Fibroblast of skin of right quadriceps (primary cell): ENCODE data around the gene NFIX.

ENCODE experiments used
- DNase-seq: peaks from one replicate; pipeline ENCODE4 v3.0.0-alpha.2; 2013

NFIX gene

DNA sequence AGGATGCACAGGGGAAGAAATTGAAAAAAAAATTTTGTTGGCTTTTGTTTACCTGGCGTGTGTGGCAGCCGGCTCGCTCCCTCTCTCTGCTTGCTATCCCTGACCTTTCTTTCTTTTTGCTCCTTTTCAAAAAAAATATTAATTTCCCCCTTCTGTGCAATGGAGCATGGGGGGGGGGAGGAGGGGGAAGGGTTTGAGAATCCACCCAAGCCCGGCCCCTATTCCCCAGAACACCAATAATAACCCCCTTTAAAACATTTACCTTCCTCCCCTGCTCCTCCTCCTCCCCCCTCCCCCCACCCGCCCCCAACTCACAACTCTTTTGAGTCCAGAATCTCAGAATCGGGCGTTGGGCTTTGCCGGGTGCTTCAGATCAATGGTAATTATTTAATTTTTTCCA is 28.4 kb downstream of the NFIX start:
- peak; percentile 62 for DNase-seq

DNA sequence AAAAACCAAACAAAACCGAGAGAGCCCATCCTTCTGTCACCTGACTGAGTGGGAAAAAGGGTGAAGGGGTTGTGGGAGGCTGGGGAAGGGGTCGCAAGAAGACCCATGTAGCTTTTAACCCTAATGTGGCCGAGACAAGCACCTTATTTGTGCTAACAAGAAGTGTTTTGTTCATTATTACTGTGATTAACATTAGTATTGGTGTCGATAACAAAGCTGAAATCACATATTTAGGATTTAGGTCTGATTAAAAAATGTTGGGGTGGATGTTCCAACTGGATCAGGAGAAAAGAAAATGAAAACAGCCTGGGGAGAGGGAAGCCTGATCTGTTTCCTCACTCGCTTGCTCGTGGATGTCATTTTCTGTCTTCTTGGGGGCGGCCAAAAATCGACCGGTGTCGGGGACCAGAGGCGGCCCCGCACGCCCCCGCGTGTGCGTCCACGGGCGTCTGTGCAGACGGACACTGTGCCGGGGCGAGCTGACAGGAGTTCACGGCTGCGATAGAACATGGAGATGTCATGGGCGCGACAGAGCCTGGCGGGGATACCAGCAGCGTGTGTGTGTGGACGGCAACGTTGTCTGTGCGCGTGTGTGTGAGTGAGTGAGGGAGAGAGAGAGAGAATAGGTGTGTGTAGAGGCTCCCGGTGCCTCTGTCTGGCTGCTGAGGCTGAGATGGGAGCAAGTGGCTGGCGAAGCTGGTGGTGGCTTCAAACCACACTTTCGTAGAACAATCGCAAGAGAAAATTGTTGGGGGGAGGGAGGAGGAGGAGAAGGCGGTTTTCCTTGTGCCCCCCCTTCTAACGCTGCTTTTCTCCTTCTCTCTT is 29.1 kb downstream of the NFIX start:
- no peak for DNase-seq

- no peak for DNase-seq
These were observed 29.8 kb downstream of the NFIX start for GRCh38 chr19:13024951-13025697.

- DNase-seq, result no peak
These were observed 30.7 kb downstream of the NFIX start for GRCh38 chr19:13025819-13026456.

GRCh38 chr19:13026462-13027370 is 31.4 kb downstream of the NFIX start:
- DNase-seq, result no peak

- DNase-seq, result no peak
These were observed 32.3 kb downstream of the NFIX start for GRCh38 chr19:13027557-13027956.

DNA sequence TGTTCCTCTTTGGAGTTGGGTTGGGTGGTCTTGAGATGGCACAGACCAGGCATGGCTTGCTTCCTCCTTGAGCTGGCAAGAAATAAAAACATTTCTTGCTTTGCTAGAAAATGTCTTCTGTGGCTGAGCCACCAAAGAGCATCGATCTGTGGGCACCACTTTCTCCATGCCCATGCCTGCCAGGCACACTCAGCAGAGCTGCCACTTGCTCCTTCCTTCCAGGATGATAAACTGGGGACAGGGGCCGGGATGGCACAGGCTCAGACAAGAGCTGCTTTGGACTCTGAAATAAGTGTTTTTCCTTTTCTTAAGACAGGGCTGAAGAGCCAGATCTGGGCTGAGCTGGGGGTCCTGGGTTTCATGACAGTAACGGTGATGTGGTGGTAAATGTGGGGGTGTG is 32.8 kb downstream of the NFIX start:
- no peak for DNase-seq

GRCh38 chr19:13029301-13029880 is 34.1 kb downstream of the NFIX start:
- DNase-seq, result no peak

GRCh38 chr19:13029893-13030292 is 34.6 kb downstream of the NFIX start:
- no peak for DNase-seq

GRCh38 chr19:13031917-13032623 is 36.8 kb downstream of the NFIX start:
- peak; percentile 67 for DNase-seq

- no peak for DNase-seq
These were observed 37.6 kb downstream of the NFIX start for GRCh38 chr19:13032837-13033236.

DNA sequence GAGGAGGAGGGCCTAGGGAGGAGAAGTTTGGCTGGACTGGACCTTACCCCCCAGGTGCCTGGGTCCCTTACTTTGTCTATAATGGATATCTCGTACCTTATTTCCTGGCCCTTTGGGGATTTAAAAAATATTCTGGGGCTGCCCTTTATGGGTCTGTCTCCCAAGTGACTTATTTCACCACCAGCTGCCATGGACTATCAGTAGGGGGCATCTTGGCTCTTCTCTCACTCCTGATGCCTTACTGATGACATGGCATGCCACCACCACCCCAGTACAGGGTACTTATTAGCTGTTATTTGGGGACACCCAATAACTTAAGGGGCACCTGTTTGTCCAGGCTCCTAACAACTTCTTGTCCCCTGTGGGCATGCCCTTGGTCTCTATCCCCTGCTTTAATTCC is 38.0 kb downstream of the NFIX start:
- no peak for DNase-seq

DNA sequence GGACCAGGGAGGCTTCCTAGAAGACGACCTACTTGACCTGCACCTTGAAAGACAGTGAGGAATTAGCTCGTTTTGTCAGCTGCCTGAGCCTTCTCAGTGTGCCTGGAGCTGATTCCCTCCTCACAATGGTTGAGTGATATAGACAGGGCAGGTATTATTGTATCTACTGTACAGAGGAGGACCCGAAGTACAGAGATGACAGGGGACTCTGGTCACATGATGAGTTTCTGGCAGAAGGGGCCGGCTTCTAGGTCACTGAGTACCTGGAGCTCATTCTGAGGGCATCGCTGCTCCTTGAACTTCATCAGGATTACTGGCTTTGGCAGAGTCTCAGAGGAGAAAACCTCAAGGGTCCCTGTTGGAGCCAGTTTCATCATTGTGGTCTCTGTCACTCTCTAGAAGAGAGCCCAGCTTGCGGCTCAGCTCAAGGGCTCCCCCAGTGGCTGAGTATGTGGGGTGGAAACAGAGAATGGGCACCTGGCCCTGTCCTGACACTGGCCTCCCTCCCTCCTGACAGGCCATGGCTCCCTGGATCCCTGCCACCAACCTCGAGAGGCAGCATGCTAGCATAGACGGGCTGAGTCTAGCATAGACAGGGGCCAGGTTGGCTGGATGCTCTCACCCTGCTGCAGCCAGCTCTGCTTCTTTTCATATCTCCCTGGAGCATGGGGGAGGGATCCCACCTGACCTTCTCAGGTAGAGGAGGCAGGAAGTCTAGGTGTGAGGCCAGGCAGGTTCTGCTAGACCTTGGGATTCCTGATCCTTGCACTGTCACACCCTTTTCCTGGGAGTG is 38.7 kb downstream of the NFIX start:
- peak; percentile 52 for DNase-seq

DNA sequence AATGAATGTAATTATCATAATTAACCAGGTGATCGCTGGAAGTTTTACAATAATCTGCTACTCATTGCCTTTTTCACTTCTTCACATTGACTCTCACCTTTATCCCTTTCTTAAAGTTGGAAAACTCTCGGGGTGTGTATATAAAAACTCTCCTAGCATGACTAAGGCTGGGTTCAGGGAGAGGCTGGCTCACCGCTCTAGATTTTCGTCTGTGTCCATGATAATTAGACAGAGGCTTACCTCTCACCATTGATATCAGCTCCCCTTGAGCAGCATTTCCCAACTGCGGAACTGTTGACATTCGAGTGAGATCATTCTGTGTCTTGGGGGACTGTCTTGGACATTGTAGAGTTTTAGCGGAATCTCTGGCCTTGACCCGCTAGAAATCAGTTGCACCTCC is 39.4 kb downstream of the NFIX start:
- DNase-seq, result no peak

- no peak for DNase-seq
These were observed 40.6 kb downstream of the NFIX start for GRCh38 chr19:13035820-13036365.

DNA sequence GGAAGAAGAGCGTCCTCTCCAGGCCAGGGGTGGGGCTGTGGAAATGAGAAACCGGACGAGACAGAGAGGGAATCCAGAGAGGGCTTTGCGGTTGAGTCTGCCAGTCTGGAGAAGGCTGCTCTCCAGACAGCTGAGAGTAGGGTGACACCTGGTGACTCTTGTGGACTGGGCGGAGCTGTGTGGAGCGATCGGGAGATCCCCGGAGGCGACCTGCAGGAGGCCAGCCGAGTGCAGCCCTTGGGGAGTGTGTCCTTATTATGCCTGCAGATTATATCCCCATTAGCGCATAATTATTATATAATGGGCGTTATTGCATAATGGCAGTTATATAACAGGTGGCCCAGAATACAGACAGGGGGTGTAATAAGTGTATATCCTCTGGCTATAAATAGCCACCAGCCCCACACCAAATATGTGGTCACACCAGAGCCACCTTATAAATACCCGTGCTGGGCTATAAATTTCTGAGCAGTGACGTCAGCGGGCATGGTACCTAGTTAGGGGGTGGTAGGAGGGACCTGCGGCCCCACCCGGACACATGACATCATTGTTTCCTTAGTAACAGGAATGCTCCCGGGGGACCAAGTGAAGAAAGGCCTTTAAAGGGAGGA is 41.2 kb downstream of the NFIX start:
- peak; percentile 73 for DNase-seq

DNA sequence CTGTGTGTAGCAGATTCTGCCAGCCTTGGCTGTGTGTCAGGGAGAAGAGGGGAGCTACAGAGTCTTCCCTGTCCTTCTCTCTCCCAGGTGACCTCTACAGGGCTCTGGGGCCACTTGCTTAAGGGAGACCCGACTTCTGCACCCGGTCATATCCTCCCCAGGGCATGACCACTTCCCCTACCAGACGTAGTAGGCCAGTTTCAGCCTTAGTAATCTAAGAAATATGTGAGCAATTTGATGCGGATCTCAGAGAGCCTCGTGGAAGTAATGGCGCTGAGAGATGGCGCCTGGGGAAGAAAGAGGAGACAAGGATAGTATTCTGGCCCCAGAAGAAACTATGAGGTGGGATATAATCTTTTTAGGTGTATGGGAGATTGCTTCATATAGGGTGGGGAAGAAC is 41.9 kb downstream of the NFIX start:
- peak; percentile 84 for DNase-seq

DNA sequence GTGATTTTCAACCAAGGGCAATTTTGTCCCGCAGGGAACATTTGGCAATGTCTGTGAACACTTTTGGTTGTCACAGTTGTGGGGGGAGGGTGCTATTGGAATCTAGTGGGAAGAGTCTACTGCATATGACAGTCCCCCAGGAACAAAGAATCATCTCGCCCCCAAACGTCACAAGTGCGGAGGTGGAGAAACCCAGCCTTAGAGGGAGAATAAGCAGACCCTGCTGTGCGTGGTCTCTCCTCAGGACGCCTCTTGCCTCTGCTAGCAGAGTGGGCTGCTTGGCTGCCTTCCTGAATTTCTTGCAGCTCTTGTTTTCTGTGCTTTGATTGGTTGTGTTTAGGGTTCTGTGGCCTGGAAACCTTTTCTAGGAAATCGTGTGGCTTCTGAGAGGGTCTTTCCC is 42.5 kb downstream of the NFIX start:
- DNase-seq, result no peak

DNA sequence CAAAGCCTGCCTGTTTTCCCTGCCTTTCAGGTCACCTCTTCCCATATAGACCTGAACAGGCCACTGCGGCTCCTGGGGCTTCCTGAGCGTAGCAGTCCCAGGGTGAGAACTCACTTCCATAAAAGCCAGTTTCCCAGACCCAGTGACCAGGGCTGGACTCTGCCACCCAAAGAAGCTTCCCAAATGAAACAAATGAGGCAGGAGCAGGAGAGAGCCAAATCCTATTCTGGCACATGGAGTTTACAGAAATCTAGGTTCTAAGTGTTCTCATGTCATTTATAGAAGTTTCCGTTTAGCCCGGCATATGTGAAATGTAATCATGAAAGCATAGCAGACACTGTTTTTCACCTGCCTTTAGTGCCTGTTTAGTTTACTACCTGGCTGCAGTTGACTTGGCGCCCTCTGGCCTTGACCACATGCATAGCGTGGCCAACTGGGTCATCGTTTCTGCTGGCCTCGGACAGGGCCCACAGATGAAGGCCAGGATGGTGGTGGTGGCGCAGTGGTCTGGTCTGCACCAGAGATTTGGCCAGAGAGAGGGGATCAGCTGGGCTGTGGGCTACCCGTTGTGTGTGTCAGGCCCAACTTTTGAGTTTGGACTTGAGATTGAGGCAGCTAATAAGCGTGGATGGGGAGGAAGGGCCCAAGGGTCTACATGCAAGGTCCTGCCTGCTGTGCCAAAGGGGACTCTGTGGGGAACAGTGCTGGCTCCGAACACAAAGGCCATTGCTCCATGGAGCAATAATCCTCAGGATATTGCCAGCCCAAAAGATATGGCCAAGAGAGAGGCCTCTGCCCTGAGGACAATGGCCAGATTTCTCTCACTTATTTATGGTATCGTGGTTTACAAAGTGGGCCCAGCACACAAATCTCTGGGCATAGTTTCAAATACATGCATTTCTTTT is 43.3 kb downstream of the NFIX start:
- DNase-seq, result no peak
